ENCODE results near the gene NCOA7.

DNA sequence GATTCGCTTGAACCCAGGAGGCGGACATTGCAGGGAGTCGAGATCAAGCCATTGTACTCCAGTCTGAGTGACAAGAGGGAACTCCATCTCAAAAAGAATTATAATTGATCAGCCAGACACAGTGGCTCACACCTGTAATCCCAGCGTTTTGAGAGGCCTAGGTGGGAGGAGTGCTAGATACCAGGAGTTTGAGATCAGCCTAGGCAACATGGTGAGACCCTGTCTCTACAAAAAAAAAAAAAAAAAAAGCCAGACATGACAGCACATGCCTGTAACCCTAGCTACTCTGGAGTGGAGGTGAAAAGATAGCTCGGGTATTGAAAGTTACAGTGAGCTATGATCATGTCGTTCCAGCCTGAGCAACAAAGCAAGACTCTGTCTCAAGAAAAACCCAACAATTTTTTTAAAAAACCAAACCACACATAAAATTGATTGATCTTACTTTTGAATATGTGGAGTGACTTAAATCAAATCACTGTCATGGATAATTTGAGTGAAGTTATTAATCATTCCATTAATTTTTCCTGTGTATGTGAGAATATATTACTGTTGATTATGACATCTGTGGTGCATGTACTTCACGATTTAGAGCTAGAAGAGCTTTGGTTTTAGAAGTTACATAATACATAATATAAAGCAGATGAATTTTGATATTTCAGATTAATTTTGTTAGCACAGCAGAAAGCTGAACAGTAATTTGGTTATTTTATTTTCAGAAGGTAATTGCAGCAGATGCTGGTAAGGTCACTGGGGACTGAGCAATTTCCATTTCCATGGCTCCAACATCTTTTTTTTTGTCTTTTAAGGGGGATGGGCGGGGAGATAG, 34.4 kb downstream of the NCOA7 start:
- TF ChIP-seq POLR2AphosphoS5 (IDR thresholded peaks at IDR 0.05) (no peak), EP300 (IDR thresholded peaks at IDR 0.05) (no peak), POLR2A (IDR thresholded peaks at IDR 0.05) (no peak)

Measured in suprapubic skin (tissue), 4 donors.